T-helper 1 cell (primary cell): ENCODE data around the gene PLCB2.
A peak's percentile ranks its signal among the peaks of the same experiment; 100 is the strongest.

ENCODE experiments used
- DNase-seq, 5 donors: peaks; one replicate each; pipeline ENCODE4 v3.0.0-alpha.2; 2012 to 2020
- total RNA-seq, 4 donors: gene quantifications; one replicate each; lab custom pipeline; 2026; lab: John Stamatoyannopoulos, UW

The PLCB2 gene
- 181 to 337 (median 262) reads per million in 4 donors for total RNA-seq

- DNase-seq, result peak; percentile 36 to 78 (median 55)
These were observed at the start of gene PLCB2 for GRCh38 chr15:40307421-40308211. Gene PLCB2 (minus strand): TSS chr15:40307935. CDS start chr15:40307672, 263 bp downstream.

DNA sequence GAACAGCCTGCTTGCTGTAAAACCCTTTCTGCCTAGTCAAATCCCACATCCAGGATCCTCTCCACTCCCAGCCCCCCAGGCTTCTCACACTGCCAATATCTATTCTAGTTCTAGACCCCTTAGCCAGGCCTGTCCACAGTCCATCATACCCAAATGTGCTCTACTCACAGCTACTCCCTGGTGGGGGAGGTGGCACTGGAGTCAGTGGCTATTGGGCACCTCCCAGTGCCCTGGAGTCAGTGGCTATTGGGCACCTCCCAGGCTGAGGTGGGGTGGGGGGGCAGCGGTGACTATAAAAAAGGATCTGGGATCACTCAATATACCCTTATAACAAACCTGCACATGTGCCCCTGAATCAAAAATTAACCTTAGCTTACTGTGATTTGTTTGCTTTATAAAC, 49.5 kb upstream of the PLCB2 start:
- no peak for DNase-seq

DNA sequence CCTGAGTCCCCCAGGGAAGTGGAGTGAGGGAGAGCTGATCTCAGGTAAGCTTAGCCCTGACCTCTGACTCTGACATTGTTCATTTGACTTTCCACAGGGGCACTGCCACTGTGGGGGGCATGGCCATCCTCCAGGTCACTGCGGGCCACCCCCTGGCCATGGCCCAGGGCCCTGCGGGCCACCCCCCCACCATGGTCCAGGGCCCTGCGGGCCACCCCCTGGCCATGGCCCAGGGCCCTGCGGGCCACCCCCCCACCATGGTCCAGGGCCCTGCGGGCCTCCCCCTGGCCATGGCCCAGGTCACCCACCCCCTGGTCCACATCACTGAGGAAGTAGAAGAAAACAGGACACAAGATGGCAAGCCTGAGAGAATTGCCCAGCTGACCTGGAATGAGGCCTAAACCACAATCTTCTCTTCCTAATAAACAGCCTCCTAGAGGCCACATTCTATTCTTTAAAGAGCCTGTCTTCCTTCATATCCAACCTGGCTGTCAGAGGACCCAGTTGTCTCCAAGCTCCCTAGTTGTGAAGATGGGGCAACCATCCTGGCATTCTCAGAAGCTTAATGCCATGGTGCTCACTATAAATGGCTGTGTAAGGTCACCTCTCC, 48.3 kb upstream of the PLCB2 start:
- DNase-seq, result no peak

DNA sequence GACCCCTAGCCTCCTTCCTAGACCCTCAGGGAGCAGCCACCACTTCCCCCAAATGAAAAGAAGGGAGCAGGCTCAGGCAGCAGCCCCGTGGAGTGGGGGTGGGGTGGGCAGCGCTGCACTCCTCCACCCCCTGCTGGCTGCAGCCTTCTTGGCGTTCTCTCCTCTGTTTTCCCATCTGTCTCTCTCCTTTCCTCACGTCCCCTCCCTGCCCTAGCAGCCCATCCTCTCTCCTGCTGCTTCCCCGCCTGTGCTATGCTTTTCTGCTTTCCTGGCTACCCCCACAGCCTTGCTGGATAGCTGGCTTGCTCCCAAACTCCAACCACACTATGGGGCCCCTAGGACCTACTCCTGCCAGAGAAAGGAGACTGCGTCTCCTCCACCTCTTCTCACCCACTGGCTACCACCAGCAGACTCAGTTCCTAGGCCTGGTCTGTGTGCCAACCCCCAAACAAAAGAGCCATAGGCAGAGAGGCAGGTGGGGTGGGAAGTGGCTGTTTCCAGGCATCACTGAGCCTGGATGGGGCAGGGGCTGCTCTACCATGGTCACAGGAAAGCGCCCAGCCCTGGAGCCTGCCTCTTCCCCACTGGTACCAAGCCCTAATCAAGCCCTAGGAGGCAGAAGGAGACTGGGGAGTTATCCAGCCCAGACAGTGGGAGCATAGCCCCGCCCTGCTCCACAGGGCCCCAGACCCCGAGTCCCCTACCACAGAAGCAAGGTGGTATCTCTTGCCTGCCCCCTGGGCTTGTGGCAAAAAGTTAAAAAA, 46.9 kb upstream of the PLCB2 start:
- DNase-seq, result no peak

DNA sequence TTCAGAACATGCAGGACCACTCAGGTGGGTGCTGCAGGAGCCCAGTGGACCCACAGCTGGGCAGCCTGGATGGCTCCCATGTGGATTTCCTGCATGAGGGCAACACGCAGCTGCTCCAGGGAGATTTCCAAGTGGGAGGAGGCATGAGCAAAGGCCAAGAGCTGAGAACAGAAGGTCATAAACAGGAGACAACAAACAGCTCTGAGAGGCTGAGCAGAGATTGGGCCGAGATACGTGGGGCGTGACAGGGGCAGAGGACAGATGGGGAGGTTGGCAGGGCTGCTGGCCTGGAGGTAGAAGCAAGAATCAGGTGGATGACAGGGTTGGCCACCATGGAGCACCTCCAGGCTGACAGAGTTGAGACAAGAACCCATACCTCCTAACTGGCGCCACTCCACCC, 46.0 kb upstream of the PLCB2 start:
- DNase-seq, result no peak

GRCh38 chr15:40352281-40352901, 44.7 kb upstream of the PLCB2 start:
- no peak for DNase-seq

- no peak for DNase-seq
These were observed 41.4 kb upstream of the PLCB2 start for GRCh38 chr15:40349163-40349562.

GRCh38 chr15:40348474-40348870, 40.7 kb upstream of the PLCB2 start:
- no peak for DNase-seq

DNA sequence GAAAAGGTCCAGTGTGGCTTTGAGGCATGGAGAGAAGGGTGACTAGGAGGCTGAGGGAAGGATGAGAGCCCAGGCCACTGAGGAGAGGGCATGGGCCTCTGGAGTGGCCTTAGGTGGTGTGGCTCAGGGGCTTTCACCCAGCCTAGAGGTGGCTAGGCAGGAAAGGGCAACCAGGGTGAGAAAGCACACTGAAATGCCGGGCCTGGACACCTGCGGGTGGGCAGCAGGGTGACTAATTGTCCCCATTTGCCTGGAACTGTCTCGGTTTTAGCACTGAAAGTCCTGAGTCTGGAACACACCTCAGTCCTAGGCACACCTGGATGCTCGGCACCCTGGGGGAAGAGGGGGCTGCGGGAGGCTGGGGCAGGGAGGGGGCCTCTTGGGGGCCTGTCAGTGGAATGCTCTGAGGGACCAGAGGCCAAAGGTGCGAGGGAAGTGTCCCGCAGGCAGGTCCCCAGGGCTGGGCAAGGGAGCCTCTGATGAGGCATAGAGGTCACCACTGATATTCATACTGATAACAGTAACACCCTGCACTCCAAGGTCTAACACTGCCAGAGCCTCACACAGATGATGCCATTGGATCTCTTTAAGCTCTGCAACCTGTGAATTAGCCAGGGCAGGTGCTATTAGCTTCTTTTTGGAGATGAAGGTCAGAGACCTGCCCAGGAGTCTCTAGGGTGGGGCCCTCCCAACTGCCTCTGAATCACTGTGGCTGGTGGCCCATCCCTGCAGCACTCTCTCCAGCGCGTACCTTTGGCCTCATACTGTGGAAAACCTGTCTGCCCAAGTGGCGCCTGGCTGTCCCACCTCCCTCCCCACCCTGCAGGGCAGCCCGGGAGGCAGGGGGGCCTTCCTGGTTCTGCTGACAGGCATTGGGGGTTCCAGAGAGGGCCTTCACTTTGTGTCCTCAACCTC, 40.1 kb upstream of the PLCB2 start:
- DNase-seq, result no peak

- DNase-seq, result no peak
These were observed 39.1 kb upstream of the PLCB2 start for GRCh38 chr15:40346579-40347558.

DNA sequence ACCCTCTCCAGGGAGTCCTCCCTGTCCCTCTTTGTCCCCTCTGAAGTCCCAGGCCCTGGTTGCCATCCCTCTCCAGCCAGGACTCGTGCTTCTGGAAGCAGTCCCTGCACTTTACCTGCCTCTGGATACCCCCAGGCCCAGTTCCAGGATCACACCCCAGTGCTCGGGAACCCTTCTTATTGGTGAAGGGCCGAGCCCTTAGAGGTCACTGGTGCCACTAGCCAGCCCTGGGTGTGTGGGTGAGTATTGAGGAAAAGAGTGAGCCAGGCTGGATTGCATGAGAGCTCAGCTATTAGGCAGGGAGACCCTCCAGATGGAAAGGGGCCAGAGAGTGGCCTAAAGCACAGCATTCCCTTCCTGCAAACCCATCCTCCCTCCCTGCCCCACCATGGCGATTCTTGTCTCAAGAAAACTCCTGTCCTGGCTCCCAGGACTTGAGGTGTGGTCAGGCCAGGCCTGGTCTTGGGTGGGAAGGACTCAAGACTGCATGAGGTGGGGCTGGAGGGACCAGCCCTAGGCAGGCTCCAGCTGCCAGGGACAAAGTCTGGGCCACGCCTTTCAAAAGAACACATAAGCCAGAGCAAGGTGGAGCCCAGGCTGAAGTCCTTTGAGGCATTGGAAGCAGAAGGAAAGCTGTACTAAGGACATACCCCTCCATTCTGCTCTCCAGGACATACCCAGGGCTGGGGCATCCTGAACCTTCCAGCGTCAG, 38.3 kb upstream of the PLCB2 start:
- no peak for DNase-seq

DNA sequence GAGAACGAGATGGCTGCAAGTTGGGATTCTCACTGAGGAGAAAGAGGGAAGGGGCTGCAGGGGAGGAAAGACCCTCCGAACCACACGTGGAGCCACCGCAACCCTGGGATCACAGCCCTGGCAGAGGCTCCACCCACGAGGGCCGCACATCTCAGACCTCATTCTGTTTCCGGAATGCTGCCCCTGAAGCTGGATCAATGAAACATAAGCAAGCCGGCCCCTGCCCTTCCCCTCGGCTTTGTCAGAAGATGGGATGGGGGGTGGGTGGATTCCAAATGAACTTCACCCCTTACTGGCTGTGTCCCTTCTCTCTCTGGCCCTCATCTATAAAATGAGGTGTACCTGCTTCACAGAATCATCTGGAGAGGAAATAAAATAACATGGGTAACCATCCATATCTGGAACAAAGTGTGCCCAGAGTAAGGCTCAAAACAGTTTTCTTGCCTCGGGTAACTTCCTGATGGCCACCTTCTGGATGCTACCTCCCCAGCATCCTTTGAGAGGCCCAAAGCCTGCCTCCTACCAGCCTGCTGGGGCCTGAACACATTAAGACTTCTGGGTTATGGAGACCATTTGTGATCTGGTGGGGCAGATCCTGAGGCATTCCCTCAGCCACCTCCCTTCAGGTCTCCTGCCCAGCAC, 37.6 kb upstream of the PLCB2 start:
- DNase-seq, result no peak

DNA sequence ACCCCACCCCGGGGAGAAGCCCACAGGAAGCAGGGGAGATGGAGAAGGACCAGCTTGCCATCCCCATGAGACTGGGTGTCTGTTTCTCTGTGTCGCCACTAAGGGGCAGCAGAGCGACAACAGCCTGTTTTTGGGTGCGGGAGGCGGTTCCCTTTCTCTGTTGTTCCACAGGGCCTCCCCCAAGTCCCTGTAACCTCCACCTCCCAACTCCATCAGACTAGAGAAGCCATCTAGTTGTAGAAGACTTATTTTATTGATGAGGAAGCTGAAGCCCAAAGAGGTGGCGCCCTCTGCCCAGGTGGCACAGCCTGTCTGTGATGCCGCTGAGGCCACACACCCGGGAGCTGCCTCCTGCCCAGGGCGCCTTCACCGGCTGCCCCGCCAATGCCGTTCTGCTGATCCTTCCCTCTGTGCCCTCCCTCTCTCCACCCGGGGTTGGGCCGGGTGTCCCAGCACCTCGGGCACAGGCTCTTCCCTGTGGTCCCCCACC, 36.9 kb upstream of the PLCB2 start:
- peak; percentile 43 to 67 (median 53) for DNase-seq

DNA sequence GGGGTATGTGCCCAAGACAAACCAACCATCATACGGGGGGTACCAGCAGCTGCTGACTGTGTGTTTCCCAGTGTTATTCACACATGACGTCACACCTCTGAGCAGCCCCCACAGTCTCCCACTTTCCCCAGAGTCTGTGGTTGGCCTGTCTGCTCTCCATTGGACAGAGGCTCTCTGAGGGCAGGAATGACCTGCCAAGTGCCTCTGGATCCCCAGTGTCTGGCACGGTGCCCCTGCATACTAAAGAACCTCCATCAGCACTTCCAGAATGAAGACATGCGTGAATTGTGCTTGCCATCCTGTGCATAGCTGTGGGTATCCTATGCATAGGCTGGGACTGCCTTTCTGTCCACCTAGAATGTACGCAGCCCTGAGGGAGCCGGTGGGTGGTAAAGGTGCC, 36.5 kb upstream of the PLCB2 start:
- DNase-seq, result no peak

DNA sequence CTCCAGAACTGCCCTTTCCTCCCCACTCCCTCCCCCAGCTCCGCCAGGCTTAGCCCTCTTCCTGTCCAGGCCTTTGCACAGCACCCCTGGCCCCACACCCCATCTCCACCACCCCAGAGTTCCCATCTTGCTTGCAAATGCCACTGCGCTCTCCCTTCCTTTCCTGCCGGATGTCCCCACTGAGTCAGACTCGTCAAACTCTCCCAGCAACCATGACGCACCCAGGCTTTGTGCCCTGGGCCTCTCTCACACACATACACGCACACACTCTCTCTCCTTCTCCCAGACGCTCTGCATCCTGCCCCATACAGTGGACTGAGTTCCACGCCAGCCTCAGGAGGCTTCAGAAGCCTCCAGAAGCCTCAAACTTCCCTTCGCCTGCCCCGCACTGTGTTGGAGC, 35.8 kb upstream of the PLCB2 start:
- DNase-seq, result no peak

DNA sequence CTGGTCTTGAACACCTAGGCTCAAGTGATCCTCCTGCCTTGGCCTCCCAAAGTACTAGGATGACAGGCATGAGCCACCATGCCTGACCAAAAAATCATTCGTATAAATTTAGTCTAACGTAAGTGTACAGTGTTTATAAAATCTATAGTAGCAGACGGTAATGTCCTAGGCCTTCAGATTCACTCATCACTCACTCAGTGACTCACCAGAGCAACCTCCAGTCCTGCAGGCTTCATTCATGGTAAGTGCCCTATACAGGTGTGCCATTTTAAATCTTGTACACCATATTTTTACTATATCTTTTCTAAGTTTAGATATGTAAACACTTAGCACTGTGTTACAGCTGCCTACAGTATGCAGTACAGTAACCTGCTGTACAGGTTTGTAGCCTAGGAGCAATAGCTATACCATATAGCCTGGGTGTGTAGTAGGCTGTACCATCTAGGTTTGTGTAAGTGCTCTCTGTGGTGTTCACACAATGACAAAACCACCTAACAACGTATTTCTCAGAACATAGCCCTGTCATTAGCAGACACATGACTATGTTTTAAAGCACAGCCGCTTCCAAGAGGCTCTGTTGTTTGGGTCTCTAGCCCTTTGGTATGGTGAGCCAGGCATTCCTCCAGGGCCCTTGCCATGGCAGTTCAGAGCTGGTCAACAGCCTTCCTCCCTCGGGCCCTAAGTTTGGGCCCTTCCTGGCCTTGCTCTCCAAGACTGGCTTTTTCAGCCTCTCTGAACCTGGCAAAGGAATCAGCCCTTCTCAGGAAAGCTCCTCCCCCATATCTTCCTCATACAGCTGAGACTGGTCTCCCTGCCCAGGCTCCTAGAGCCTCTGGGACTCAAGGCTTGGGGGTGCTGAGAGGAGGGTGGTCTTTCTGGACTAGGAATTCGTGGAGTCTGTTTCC, 34.9 kb upstream of the PLCB2 start:
- no peak for DNase-seq

- DNase-seq, result no peak
These were observed 33.1 kb upstream of the PLCB2 start, which contains the start of gene CCDC9B for GRCh38 chr15:40340740-40341400. Gene CCDC9B (minus strand): TSS chr15:40340939. CDS start chr15:40340819, 120 bp downstream.
